ENCODE measurements around the gene PIGL. TPM values are rescaled to one million over a fixed set of nuclear protein-coding genes. Genes with fewer than 3 reads are reported as not detected.
A peak's percentile ranks its signal among the peaks of the same experiment; 100 is the strongest.

Gene PIGL
- total RNA-seq, 1 experiment from 2014 or later: 16.0 TPM

GRCh38 chr17:16298140-16298662 lies 81.2 kb downstream of the PIGL start:
- intact Hi-C loops (cut with micrococcal nuclease; ENCODE audit: unreplicated experiment): no loop called here
- TF ChIP-seq, protein P1, sequence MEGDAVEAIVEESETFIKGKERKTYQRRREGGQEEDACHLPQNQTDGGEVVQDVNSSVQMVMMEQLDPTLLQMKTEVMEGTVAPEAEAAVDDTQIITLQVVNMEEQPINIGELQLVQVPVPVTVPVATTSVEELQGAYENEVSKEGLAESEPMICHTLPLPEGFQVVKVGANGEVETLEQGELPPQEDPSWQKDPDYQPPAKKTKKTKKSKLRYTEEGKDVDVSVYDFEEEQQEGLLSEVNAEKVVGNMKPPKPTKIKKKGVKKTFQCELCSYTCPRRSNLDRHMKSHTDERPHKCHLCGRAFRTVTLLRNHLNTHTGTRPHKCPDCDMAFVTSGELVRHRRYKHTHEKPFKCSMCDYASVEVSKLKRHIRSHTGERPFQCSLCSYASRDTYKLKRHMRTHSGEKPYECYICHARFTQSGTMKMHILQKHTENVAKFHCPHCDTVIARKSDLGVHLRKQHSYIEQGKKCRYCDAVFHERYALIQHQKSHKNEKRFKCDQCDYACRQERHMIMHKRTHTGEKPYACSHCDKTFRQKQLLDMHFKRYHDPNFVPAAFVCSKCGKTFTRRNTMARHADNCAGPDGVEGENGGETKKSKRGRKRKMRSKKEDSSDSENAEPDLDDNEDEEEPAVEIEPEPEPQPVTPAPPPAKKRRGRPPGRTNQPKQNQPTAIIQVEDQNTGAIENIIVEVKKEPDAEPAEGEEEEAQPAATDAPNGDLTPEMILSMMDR (IDR thresholded peaks at IDR 0.05; ENCODE audit: unreplicated experiment): no peak
- Mint-ChIP-seq H3K27ac (ENCODE audit: unreplicated experiment) (no peak overlapping the region), H3K4me3 (ENCODE audit: low read depth, unreplicated experiment) (no peak overlapping the region), H3K4me1 (ENCODE audit: low read depth, unreplicated experiment) (peaks cover 35% of the 10 kb centered on the region), H3K9me3 (ENCODE audit: low read depth, unreplicated experiment) (no peaks in the 10 kb centered on the region), H3K27me3 (ENCODE audit: unreplicated experiment) (no peaks in the 10 kb centered on the region), H3K36me3 (ENCODE audit: insufficient read depth, unreplicated experiment) (no peaks in the 10 kb centered on the region)
- DNase-seq: no peak
- BruUV-seq (replicated peaks): no TSS peak
- CTCF ChIA-PET: no interaction called here

DNA sequence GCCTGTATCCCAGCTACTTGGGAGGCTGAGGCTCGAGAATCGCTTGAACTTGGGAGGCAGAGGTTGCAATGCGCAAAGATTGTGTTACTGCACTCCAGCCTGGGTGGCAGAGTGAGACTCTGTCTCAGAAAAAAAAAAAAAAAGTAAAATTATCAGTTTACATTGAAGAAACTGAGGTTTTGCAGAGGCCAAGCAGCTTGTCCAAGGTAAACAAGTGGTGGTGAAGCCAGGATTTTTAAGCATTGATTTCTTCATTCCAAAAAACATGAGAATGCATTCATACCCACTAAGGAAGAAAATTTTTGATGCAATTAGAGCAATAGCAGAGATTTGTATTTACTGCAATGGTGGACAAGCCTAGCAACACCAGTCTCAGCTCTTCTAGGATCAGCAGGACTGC lies 83.5 kb downstream of the PIGL start:
- intact Hi-C loops (cut with micrococcal nuclease; ENCODE audit: unreplicated experiment): no loop called here
- no peak overlapping the region for H3K27ac Mint-ChIP-seq (ENCODE audit: unreplicated experiment)
- H3K27me3 Mint-ChIP-seq (ENCODE audit: unreplicated experiment): no peaks in the 10 kb centered on the region
- no peak for DNase-seq
- TF ChIP-seq, protein P1 (IDR thresholded peaks at IDR 0.05; ENCODE audit: unreplicated experiment): no peak
- no TSS peak for BruUV-seq (replicated peaks)
- H3K36me3 Mint-ChIP-seq (ENCODE audit: insufficient read depth, unreplicated experiment): no peaks in the 10 kb centered on the region
- H3K4me3 Mint-ChIP-seq (ENCODE audit: low read depth, unreplicated experiment): no peak overlapping the region
- CTCF ChIA-PET: no interaction called here
- H3K4me1 Mint-ChIP-seq (ENCODE audit: low read depth, unreplicated experiment): peaks cover 25% of the 10 kb centered on the region
- H3K9me3 Mint-ChIP-seq (ENCODE audit: low read depth, unreplicated experiment): no peaks in the 10 kb centered on the region

DNA sequence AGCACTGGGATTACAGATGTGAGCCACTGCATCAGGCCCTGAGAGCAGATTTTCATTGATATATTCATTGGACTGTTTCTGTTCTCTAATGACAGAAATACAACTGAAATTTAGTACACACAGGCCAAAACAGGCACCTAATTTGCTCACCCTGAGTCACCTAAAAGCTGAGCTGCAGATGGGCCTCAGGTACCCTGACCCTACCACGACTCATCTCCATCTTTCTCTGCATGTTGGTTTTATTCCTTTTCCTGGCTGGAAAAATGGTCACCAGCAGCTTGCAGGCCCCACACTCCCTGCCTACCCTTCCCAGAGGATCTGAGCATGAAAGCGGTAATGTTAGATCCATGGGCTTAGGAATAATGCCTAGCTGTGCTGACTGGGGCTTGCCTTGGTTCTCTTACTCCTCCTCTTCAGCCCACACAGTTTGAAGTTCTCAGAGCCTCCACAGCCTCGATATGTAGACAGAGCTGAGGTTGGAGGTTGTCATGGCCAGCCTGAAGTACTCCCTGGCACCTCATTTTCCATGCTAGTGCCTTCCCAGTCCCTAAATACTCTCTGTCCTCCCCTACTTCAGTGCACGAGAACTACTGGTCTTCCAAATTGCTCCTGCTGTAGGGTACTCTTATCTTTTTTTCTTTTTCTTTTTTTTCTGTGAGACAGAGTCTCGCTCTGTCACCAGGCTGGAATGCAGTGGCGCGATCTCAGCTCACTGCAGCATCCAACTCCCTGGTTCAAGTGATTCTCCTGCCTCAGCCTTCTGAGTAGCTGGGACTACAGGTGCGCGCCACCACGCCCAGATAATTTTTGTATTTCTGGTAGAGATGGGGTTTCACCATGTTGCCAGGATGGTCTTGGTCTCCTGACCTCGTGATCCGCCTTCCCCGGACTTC lies 85.2 kb downstream of the PIGL start:
- no peak overlapping the region for H3K4me3 Mint-ChIP-seq (ENCODE audit: low read depth, unreplicated experiment)
- intact Hi-C loops (cut with micrococcal nuclease; ENCODE audit: unreplicated experiment): no loop called here
- no peaks in the 10 kb centered on the region for H3K9me3 Mint-ChIP-seq (ENCODE audit: low read depth, unreplicated experiment)
- no peaks in the 10 kb centered on the region for H3K36me3 Mint-ChIP-seq (ENCODE audit: insufficient read depth, unreplicated experiment)
- CTCF ChIA-PET: no interaction called here
- no TSS peak for BruUV-seq (replicated peaks)
- H3K4me1 Mint-ChIP-seq (ENCODE audit: low read depth, unreplicated experiment): peaks cover 22% of the 10 kb centered on the region
- TF ChIP-seq, protein P1 (IDR thresholded peaks at IDR 0.05; ENCODE audit: unreplicated experiment): no peak
- H3K27me3 Mint-ChIP-seq (ENCODE audit: unreplicated experiment): no peaks in the 10 kb centered on the region
- H3K27ac Mint-ChIP-seq (ENCODE audit: unreplicated experiment): peak overlapping the region; percentile 42
- DNase-seq: no peak

- Mint-ChIP-seq H3K27me3 (ENCODE audit: unreplicated experiment) (no peaks in the 10 kb centered on the region), H3K36me3 (ENCODE audit: insufficient read depth, unreplicated experiment) (no peaks in the 10 kb centered on the region), H3K4me3 (ENCODE audit: low read depth, unreplicated experiment) (no peak overlapping the region), H3K9me3 (ENCODE audit: low read depth, unreplicated experiment) (no peaks in the 10 kb centered on the region), H3K27ac (ENCODE audit: unreplicated experiment) (no peak overlapping the region), H3K4me1 (ENCODE audit: low read depth, unreplicated experiment) (peaks cover 15% of the 10 kb centered on the region)
- TF ChIP-seq, protein P1 (IDR thresholded peaks at IDR 0.05; ENCODE audit: unreplicated experiment): no peak
- BruUV-seq (replicated peaks): no TSS peak
- CTCF ChIA-PET: no interaction called here
- intact Hi-C loops (cut with micrococcal nuclease; ENCODE audit: unreplicated experiment): no loop called here
- no peak for DNase-seq
Observed at GRCh38 chr17:16302856-16303255, 85.8 kb downstream of the PIGL start.

All from Calu3 (cell line).